HG03280 (cell line): ENCODE measurements around the gene ABCA7.
A peak's percentile ranks its signal among the peaks of the same experiment; 100 is the strongest.

Experiments
- ATAC-seq: cut with Tn5 transposase; IDR thresholded peaks from one replicate; pipeline ENCODE4 v1.9.1; 2021; ENCODE audit warnings: mild to moderate bottlenecking, moderate library complexity; ENCODE audit not compliant: unreplicated experiment

ABCA7 gene

GRCh38 chr19:1053176-1054101, 13.5 kb downstream of the ABCA7 start:
- ATAC-seq = no peak

- ATAC-seq = no peak
These were observed 14.5 kb downstream of the ABCA7 start for GRCh38 chr19:1054102-1055027.

- ATAC-seq = no peak
These were observed 15.1 kb downstream of the ABCA7 start for GRCh38 chr19:1055028-1055425.

DNA sequence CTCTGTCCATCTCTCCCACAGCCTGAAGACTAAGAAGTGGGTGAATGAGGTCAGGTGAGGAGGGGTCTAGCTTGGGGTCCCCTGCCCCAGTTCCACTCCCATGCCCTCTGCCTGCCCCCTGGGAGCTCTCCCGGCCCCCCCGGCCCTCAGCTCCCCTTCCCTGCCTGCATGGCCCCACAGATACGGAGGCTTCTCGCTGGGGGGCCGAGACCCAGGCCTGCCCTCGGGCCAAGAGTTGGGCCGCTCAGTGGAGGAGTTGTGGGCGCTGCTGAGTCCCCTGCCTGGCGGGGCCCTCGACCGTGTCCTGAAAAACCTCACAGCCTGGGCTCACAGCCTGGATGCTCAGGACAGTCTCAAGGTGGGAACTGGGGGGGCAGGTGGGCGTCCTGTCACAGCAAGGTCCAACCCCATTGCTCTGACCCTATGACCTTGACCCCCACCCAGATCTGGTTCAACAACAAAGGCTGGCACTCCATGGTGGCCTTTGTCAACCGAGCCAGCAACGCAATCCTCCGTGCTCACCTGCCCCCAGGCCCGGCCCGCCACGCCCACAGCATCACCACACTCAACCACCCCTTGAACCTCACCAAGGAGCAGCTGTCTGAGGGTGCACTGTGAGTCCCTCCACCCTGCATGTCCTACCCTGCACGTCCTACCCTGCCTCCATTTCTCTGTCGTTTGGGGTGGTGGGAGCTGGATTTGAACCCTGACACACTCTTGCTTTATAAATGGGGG, 16.1 kb downstream of the ABCA7 start:
- no peak for ATAC-seq

DNA sequence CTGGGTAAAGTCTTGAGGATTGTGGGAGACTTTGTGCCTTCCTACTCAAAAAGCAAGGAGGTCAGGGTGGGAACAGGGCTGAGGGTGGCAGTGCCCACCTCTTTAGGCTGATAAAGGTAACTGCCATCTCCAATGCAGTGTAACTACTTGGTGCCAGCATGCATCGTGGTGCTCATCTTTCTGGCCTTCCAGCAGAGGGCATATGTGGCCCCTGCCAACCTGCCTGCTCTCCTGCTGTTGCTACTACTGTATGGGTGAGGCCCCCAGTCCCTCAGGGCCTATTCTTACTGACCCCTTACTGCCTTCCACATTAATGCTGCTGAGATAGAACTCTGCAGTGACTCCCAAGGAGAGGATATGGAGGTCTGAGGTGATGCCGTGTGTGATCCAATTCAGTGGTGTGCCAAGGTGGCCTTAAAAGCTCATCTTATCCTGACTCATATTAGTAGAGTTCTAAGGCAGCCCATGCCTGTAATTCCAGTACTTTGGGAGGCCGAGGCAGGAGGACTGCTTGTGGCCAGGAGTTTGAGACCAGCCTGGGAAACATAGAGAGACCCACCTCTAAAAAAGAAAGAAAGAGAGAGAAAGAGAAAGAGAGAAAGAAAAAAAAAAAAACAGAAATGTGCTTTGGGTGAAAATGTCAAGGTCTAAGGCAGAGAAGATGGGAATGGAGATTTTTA, 17.4 kb downstream of the ABCA7 start:
- ATAC-seq = no peak

GRCh38 chr19:1058112-1058511, 18.2 kb downstream of the ABCA7 start:
- ATAC-seq = no peak

DNA sequence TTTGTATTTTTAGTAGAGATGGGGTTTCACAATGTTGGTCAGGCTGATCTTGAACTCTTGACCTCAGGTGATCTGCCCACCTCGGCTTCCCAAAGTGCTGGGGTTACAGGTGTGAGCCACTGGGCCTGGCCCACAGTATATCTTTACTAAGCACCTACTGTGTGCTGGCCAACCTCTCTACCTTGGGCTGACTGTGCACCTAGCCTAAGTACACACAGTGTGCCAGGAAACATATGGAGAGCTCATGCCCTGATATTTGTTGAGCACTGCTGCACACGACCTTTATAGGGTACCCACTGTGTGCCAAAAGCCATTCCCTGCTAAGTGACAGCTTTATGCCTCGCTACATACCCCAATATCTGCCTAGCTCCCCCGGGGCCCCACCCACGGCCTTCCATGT, 20.8 kb downstream of the ABCA7 start:
- ATAC-seq = no peak

DNA sequence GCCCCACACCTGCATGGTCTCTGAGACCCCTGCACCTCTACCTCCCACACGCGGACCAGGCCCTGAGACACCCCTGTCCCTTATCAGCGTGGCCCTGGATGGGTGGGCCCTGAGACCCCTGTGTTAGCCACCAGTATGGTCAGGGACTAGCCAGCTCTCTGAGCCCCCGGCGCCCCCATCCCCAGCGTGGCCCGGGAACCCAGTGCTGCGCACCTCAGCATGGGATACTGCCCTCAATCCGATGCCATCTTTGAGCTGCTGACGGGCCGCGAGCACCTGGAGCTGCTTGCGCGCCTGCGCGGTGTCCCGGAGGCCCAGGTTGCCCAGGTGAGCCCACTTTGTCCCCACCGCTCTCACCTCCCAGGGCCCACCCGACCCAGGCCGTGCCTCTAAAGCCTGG, 22.1 kb downstream of the ABCA7 start:
- ATAC-seq = no peak

- no peak for ATAC-seq
These were observed 22.6 kb downstream of the ABCA7 start for GRCh38 chr19:1062387-1063029.

GRCh38 chr19:1063030-1063908, 23.4 kb downstream of the ABCA7 start:
- ATAC-seq = no peak

DNA sequence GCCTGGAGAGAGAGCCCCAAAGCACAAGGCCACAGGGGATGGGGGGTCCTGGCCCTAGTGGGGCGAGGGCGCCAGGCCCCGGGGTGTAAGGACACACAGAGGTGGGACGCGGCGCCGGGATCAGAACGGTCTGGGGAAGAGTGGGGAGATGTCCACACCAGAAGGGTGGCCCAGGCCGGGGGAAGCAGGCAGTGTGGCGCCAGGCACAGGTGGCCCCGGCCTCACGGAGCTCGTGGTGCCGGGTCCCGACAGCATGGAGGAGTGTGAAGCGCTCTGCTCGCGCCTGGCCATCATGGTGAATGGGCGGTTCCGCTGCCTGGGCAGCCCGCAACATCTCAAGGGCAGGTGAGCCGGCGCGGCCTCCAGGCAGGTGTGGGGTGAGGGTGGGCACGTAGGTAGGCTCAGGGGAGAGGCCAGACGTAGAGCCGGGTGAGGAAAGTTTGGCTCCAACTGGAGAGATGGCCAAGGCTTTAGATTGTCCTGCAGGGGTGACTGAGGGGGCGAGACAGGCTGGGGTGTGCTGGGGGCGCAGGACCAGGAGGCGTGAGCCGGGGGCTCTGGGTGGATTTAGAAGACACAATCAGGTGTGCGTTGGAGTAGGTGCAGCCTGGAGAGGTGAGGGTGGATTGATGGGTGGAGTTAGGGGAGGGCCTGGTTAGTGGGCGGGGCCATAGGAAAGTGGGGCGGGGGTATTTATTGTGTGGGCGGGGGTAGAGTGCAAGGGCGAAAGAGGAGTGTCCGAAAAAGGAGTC, 24.2 kb downstream of the ABCA7 start:
- no peak for ATAC-seq

GRCh38 chr19:1064661-1065605, 25.0 kb downstream of the ABCA7 start:
- no peak for ATAC-seq

DNA sequence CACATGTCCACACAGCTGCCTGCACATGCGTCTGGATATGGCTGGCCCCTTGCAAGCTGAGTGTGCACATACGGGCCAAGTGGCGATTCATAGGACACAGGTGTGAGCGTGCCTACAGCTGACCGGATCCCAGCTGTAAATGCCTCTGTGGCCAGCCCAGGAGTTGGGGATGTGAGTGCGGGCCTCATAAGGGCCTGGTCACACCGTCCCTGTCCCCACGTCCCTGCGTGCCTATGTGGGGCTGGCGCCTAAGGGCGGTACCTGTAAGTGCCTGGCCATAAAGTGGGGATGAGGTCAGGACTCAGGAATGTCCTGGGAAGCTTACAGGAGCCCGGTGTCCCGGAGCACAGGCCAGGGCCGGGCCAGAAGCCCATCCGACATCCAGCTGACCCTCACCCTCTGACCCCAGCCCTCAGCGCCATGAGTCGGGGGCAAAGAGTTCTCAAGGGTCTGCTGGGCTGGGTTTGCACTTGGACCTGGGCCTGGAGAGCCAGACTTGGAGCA, 25.8 kb downstream of the ABCA7 start:
- no peak for ATAC-seq

- ATAC-seq = no peak
These were observed 26.4 kb downstream of the ABCA7 start for GRCh38 chr19:1066251-1066747.

DNA sequence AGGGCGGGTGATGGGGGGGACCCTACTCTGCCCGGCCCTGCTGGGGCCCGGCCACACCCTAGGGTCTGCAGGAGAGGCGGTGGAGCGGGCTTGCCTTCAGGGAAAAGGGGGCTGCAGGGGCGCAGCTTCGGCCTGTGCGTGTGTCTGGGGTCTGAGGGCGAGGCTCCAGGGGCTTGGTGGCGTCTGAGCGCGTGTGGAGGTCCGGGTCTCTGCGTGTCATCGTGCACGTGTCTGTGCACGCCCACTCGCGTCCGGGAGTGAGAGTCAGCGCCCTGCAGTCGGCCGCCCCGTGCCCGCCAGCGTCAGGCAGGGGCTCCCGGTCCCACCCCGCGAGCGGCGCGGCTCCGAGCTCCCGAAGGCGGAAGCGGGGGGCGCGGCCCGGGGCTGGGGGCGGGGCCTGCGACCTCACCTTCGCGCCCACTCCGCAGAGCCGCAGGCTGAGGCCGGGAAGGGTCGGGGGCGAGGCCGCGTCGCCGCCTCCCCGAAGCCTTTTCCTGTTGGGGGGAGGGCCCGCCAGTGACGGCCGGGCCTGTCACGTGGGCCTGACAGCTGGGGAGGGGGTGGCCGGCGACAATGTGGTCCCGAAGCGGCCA, 26.9 kb downstream of the ABCA7 start, which contains the start of gene ARHGAP45:
Gene ARHGAP45, plus strand, starts transcription at position 420 of the 593 bp plus-strand sequence. CDS start 239 bp downstream, outside the sequence.
- ATAC-seq = peak; percentile 35

DNA sequence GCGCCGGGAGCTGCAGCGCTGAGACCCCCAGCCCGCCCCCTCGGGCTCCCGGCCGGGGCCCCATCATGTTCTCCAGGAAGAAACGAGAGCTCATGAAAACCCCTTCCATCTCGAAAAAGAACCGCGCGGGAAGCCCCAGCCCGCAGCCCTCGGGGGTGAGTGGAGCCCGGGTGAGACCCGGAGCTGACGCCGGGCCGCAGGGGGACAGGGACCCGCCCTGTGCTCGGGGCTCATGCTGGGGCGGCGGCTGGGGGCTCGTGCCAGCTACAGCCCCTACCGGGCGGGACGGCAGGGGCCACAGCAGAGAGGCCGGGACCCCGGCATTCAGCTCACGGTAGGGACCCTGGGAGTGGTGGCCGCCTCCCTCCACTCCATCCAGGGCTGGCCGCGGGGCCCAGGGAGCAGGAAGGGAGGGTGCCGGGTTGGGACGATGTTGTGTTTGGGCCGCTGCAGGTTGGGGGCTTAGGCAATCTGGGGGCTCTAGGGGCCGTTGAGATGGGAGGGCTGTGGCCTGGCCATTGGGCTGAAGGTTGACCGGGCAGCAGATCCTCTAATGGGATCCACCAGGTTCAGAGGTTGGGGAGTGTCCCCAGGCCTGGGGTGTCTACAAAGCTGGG, 27.5 kb downstream of the ABCA7 start:
- ATAC-seq = peak; percentile 13
